K562 (cell line): ENCODE data around the gene NR0B2. TPM values are rescaled to one million over a fixed set of nuclear protein-coding genes. Genes with fewer than 3 reads are reported as not detected.

Experiments
- ATAC-seq: fragments of 200-7000 bp; cut with Tn5 transposase; 3 replicates; pipeline ENCODE4 v1.9.1; 2020; ENCODE audit warnings: moderate library complexity
- BruUV-seq: library from RNA; stranded (reverse); fragments of 400-500 nt; replicated peaks from 2 replicates; lab custom pipeline; 2021; lab: Mats Ljungman, UMichigan
- CTCF ChIA-PET: fragments of 300-600 bp; formaldehyde crosslinking; extraction: SDS; loops from one replicate; lab custom pipeline; 2021; ENCODE audit warnings: low intra/inter-chr PET ratio; lab: Yijun Ruan, JAX
- POLR2A ChIA-PET: fragments of 300-600, 350-650 bp; sonication (Branson Sonifier 250); formaldehyde crosslinking; extraction: SDS; loops from one replicate; lab custom pipeline; 2021; ENCODE audit warnings: antibody characterized with exemption, inconsistent platforms; lab: Yijun Ruan, JAX
- DNase-seq, 4 experiments: peaks; one replicate each; pipeline versions ENCODE4 v3.0.0 to v3.0.0-alpha.2; 2011 to 2018; ENCODE audit warnings: low spot score in 3 of 4, mixed read lengths in 3 of 4; ENCODE audit errors: extremely low read depth in 1 of 4
- FAIRE-seq: peaks from 2 replicates; lab custom pipeline; 2011; peaks lifted over from hg19 to GRCh38; lab: Jason Lieb, UNC
- H2AFZ ChIP-seq: 2 replicates; pipeline ENCODE4 v1.6.0; 2011; ENCODE audit warnings: low read depth, low read length, control low read depth, inconsistent platforms
- H3K27ac ChIP-seq: fragments of 200-600 bp; 3 replicates; pipeline ENCODE4 v1.8.0; 2011; ENCODE audit warnings: low read depth, mild to moderate bottlenecking, control low read depth, inconsistent platforms, low read length, moderate library complexity, mixed read lengths; ENCODE audit errors: extremely low read depth
- H3K27me3 ChIP-seq, 2 experiments: fragments of 300-600 bp in 1 of 2; 2 replicates in 1 of 2; 3 replicates in 1 of 2; pipeline versions ENCODE4 v1.6.0 to v1.8.0; 2011; ENCODE audit warnings: inconsistent platforms in 2 of 2, low read length in 2 of 2, mild to moderate bottlenecking in 1 of 2, mixed read lengths in 1 of 2, moderate library complexity in 1 of 2; ENCODE audit not compliant: control insufficient read depth in 2 of 2, insufficient read depth in 2 of 2
- H3K36me3 ChIP-seq: fragments of 300-600 bp; 3 replicates; pipeline ENCODE4 v1.8.0; 2011; ENCODE audit warnings: mild to moderate bottlenecking, low read length, inconsistent platforms; ENCODE audit not compliant: control insufficient read depth, insufficient read depth
- H3K4me1 ChIP-seq, 2 experiments: fragments of 200-600 bp in 1 of 2; replicated peaks in 1 of 2; 2 replicates in 1 of 2; 3 replicates in 1 of 2; pipeline versions ENCODE4 v1.5.1 to v1.8.0; 2011; ENCODE audit warnings: inconsistent platforms in 2 of 2, low read length in 2 of 2, mild to moderate bottlenecking in 1 of 2, mixed read lengths in 1 of 2, moderate library complexity in 1 of 2; ENCODE audit not compliant: control insufficient read depth in 2 of 2, insufficient read depth in 2 of 2
- H3K4me2 ChIP-seq: 2 replicates; pipeline ENCODE4 v1.6.1; 2011; ENCODE audit warnings: low read length, control low read depth, inconsistent platforms, mixed read lengths; ENCODE audit not compliant: insufficient read depth
- H3K4me3 ChIP-seq: fragments of 200-600 bp; sonication (generic), shearing (Covaris generic); 2 replicates; pipeline ENCODE4 v1.5.1; 2016; ENCODE audit warnings: control low read depth, inconsistent platforms
- H3K79me2 ChIP-seq: fragments of 200-600 bp; 3 replicates; pipeline ENCODE4 v1.8.0; 2011; ENCODE audit warnings: low read length, inconsistent platforms; ENCODE audit not compliant: control insufficient read depth, insufficient read depth
- H3K9ac ChIP-seq, 2 experiments: 2 replicates each; pipeline versions ENCODE4 v1.6.0 to v1.6.1; 2011; ENCODE audit warnings: low read depth in 2 of 2, low read length in 2 of 2, control low read depth in 1 of 2, inconsistent platforms in 1 of 2, mild to moderate bottlenecking in 1 of 2, mixed read lengths in 1 of 2; ENCODE audit not compliant: insufficient read depth in 1 of 2
- H3K9me1 ChIP-seq: one replicate; pipeline ENCODE4 v1.6.0; 2011; ENCODE audit warnings: inconsistent platforms, mild to moderate bottlenecking, low read length, moderate library complexity; ENCODE audit not compliant: control insufficient read depth, insufficient read depth
- H3K9me3 ChIP-seq: replicated peaks from 2 replicates; pipeline ENCODE4 v1.5.1; 2011; ENCODE audit warnings: low read depth, low read length, inconsistent platforms; ENCODE audit not compliant: control insufficient read depth, insufficient read depth
- H4K20me1 ChIP-seq: replicated peaks from 2 replicates; pipeline ENCODE4 v1.6.1; 2011; ENCODE audit warnings: low read length, inconsistent platforms, mixed read lengths; ENCODE audit not compliant: control insufficient read depth, insufficient read depth
- ARID3B ChIP-seq: fragments of 250-450 bp; sonication (Bioruptor Pico); IDR thresholded peaks from 2 replicates; pipeline ENCODE4 v1.4.0; 2020; ENCODE audit warnings: borderline replicate concordance
- CCAR2 ChIP-seq: fragments of 200-400 bp; formaldehyde crosslinking; IDR thresholded peaks from 2 replicates; pipeline ENCODE4 v1.6.1; 2017; ENCODE audit warnings: mild to moderate bottlenecking, low read depth, low read length
- CTCF ChIP-seq, 3 experiments: IDR thresholded peaks in 2 of 3; conservative IDR thresholded peaks in 1 of 3; 2 replicates each; pipeline ENCODE4 v1.5.1; 2011 to 2012; ENCODE audit warnings: low read length in 3 of 3, mild to moderate bottlenecking in 3 of 3, control low read depth in 2 of 3, improper control_type of control experiment in 1 of 3, inconsistent platforms in 1 of 3, low read depth in 1 of 3, mixed read lengths in 1 of 3, moderate library complexity in 1 of 3; ENCODE audit not compliant: insufficient read depth in 2 of 3
- KAT2B ChIP-seq: IDR thresholded peaks from one replicate; pipeline ENCODE4 v1.6.1; 2012; ENCODE audit warnings: low read depth, mild to moderate bottlenecking, control low read depth, inconsistent platforms, low read length, moderate library complexity
- MAFK ChIP-seq: IDR thresholded peaks from 2 replicates; pipeline ENCODE4 v1.6.1; 2011; ENCODE audit warnings: low read length, improper control_type of control experiment
- TRIM25 ChIP-seq: fragments of 450-650 bp; IDR thresholded peaks from 2 replicates; pipeline ENCODE4 v1.7.0; 2016; ENCODE audit warnings: borderline replicate concordance
- WGBS: fragments of 100-300 bp; shearing (Covaris generic); methylation state at CpG from one replicate; pipeline ENCODE4 v1.1.6; 2016; ENCODE audit warnings: low coverage, mixed read lengths; ENCODE audit not compliant: insufficient coverage; ENCODE audit errors: missing lambda C conversion rate; 5-methylcytosine and 5-hydroxymethylcytosine counted together
- in situ Hi-C: fragments of 300-500 bp; cut with MboI; formaldehyde crosslinking; loops from 4 replicates; pipeline ENCODE4 v1.15.0; 2018; ENCODE audit warnings: inconsistent platforms, mixed read lengths
- intact Hi-C: fragments of 100-400 bp; cut with micrococcal nuclease; formaldehyde crosslinking; loops from 2 replicates; pipeline ENCODE4 v1.14.2; 2022
- polyA plus RNA-seq, 8 experiments: library from polyadenylated mRNA; depleted of rRNA in 4 of 8; stranded (reverse) in 5 of 8; unstranded in 3 of 8; fragments of >200 nt; fragmentation: Nextera tagmentation in 2 of 8; fragmentation: Illumina TruSeq in 1 of 8; extraction: Ambion mirVana in 2 of 8; extraction: Trizol in 1 of 8; gene quantifications; 2 replicates each; pipeline versions ENCODE4 v1.2.1 to v1.2.3, GENCODE V29; 2011 to 2014; ENCODE audit warnings: inconsistent platforms in 1 of 8, missing spikeins in 1 of 8
- total RNA-seq, 7 experiments: library from RNA; depleted of rRNA in 6 of 7; stranded (reverse); fragments of >200 nt in 6 of 7; fragmentation: Illumina TruSeq in 2 of 7; extraction: Trizol in 2 of 7; gene quantifications; 2 replicates each; pipeline versions ENCODE4 v1.2.1 to v1.2.3, GENCODE V29; 2011 to 2021; ENCODE audit warnings: low replicate concordance in 1 of 7
- TF ChIP-seq, protein P1 (sequence below): fragments of 450-650 bp; formaldehyde crosslinking; conservative IDR thresholded peaks from 2 replicates; pipeline ENCODE4 v1.4.0; 2022; ENCODE audit warnings: mild to moderate bottlenecking, missing genetic modification characterization
- TF ChIP-seq, protein P2 (sequence below), 2 experiments: fragments of 450-650 bp in 1 of 2; IDR thresholded peaks; 2 replicates each; pipeline ENCODE4 v1.6.1; 2011 to 2017; ENCODE audit warnings: low read depth in 2 of 2, antibody characterized with exemption in 1 of 2, borderline replicate concordance in 1 of 2, low read length in 1 of 2, mild to moderate bottlenecking in 1 of 2, mixed read lengths in 1 of 2; ENCODE audit not compliant: control insufficient read depth in 1 of 2

The NR0B2 gene
- total and polyA plus RNA-seq, 9 of the 15 experiments (the other 6 are each of a cell fraction or from before 2014, with no cell fraction given) = not detected

GRCh38 chr1:26911399-26912146 lies 2.2 kb downstream of the NR0B2 start:
- in situ Hi-C loops (no loop called here), intact Hi-C loops (no loop called here)
- Histone ChIP-seq H3K27ac (no peak overlapping the region), H3K4me1 (peaks cover 30 to 34% of the 10 kb centered on the region in 2 experiments), H3K9ac (peak overlapping the region in 1 of 2 experiments; percentile 53; a peak in 2 of 4 replicates), H3K9me1 (no peaks in the 10 kb centered on the region), H4K20me1 (no peaks in the 10 kb centered on the region), H3K79me2 (no peaks in the 10 kb centered on the region), H3K36me3 (no peaks in the 10 kb centered on the region), H3K4me3 (no peak overlapping the region), H2AFZ (no peak overlapping the region), H3K27me3 (no peaks in the 10 kb centered on the region), H3K4me2 (no peak overlapping the region), H3K9me3 (no peaks in the 10 kb centered on the region)
- no TSS peak for BruUV-seq
- 66% methylated on average over 8 of the region's 8 CpGs for WGBS
- DNase-seq = no peak
- no peak for FAIRE-seq
- POLR2A ChIA-PET = interaction anchor here (4.1 kb wide), 1 partner anchor 12 kb away, joined by 32 read pairs; the partner anchor contains the start of gene GPATCH3
- CTCF ChIA-PET = no interaction called here
- no peak for ATAC-seq
- TF ChIP-seq CTCF (IDR thresholded peaks at IDR 0.05 in 2 of 3, conservative IDR thresholded peaks at IDR 0.05 in 1 of 3; ENCODE audit: insufficient read depth in 2 of 3, low read depth in 1 of 3, low read length in 3 of 3) (no peak), KAT2B (no peak), ARID3B (CRISPR knock-in tag) (no peak), CCAR2 (no peak), MAFK (no peak), TRIM25 (no peak)
- TF ChIP-seq, protein P1, sequence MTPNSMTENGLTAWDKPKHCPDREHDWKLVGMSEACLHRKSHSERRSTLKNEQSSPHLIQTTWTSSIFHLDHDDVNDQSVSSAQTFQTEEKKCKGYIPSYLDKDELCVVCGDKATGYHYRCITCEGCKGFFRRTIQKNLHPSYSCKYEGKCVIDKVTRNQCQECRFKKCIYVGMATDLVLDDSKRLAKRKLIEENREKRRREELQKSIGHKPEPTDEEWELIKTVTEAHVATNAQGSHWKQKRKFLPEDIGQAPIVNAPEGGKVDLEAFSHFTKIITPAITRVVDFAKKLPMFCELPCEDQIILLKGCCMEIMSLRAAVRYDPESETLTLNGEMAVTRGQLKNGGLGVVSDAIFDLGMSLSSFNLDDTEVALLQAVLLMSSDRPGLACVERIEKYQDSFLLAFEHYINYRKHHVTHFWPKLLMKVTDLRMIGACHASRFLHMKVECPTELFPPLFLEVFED (CRISPR knock-in tag) = no peak
- TF ChIP-seq, protein P2, sequence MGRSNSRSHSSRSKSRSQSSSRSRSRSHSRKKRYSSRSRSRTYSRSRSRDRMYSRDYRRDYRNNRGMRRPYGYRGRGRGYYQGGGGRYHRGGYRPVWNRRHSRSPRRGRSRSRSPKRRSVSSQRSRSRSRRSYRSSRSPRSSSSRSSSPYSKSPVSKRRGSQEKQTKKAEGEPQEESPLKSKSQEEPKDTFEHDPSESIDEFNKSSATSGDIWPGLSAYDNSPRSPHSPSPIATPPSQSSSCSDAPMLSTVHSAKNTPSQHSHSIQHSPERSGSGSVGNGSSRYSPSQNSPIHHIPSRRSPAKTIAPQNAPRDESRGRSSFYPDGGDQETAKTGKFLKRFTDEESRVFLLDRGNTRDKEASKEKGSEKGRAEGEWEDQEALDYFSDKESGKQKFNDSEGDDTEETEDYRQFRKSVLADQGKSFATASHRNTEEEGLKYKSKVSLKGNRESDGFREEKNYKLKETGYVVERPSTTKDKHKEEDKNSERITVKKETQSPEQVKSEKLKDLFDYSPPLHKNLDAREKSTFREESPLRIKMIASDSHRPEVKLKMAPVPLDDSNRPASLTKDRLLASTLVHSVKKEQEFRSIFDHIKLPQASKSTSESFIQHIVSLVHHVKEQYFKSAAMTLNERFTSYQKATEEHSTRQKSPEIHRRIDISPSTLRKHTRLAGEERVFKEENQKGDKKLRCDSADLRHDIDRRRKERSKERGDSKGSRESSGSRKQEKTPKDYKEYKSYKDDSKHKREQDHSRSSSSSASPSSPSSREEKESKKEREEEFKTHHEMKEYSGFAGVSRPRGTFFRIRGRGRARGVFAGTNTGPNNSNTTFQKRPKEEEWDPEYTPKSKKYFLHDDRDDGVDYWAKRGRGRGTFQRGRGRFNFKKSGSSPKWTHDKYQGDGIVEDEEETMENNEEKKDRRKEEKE (IDR thresholded peaks at IDR 0.05; ENCODE audit: borderline replicate concordance in 1 of 2, control insufficient read depth in 1 of 2, low read depth in 2 of 2, low read length in 1 of 2) = no peak
